Endothelial cell of umbilical vein (primary cell): ENCODE results near the gene FCER2. TPM values are rescaled to one million over a fixed set of nuclear protein-coding genes. Genes with fewer than 3 reads are reported as not detected.

Experiments
- BruUV-seq: library from RNA; stranded (reverse); fragments of 400-500 nt; replicated peaks from 2 replicates; lab custom pipeline; 2021; lab: Mats Ljungman, UMichigan
- CTCF ChIA-PET: fragments of 300-600, 350-600 bp; sonication (Branson Sonifier 250); formaldehyde crosslinking; loops from one replicate; lab custom pipeline; 2021; ENCODE audit warnings: antibody characterized with exemption, inconsistent platforms; lab: Charles Lee
- POLR2A ChIA-PET: fragments of 300-600, 350-600 bp; sonication (Branson Sonifier 250); formaldehyde crosslinking; loops from one replicate; lab custom pipeline; 2021; ENCODE audit warnings: antibody characterized with exemption, inconsistent platforms; lab: Charles Lee
- DNase-seq: peaks from one replicate; pipeline ENCODE4 v3.0.0-alpha.2; 2011; ENCODE audit warnings: low read depth, low spot score
- FAIRE-seq: peaks from 2 replicates; lab custom pipeline; 2011; peaks lifted over from hg19 to GRCh38; lab: Jason Lieb, UNC
- H2AFZ ChIP-seq: 2 replicates; pipeline ENCODE4 v1.6.0; 2012; ENCODE audit warnings: low read depth, low read length, control low read depth, inconsistent platforms
- H3K27ac ChIP-seq: 2 replicates; pipeline ENCODE4 v1.5.1; 2011; ENCODE audit warnings: low read depth, mild to moderate bottlenecking, control low read depth, low read length, moderate library complexity; ENCODE audit not compliant: insufficient read depth
- H3K27me3 ChIP-seq, 2 experiments: 2 replicates each; pipeline versions ENCODE4 v1.6.0 to v1.6.1; 2011; ENCODE audit warnings: low read length in 2 of 2, mixed read lengths in 1 of 2; ENCODE audit not compliant: control insufficient read depth in 2 of 2, insufficient read depth in 2 of 2
- H3K36me3 ChIP-seq, 2 experiments: 2 replicates in 1 of 2; 3 replicates in 1 of 2; pipeline ENCODE4 v1.5.1; 2011; ENCODE audit warnings: low read length in 2 of 2, mild to moderate bottlenecking in 1 of 2, moderate library complexity in 1 of 2; ENCODE audit not compliant: control insufficient read depth in 2 of 2, insufficient read depth in 2 of 2; ENCODE audit errors: extremely low read depth in 1 of 2
- H3K4me1 ChIP-seq: 3 replicates; pipeline ENCODE4 v1.5.1; 2011; ENCODE audit warnings: mild to moderate bottlenecking, low read length; ENCODE audit not compliant: control insufficient read depth, insufficient read depth; ENCODE audit errors: extremely low read depth
- H3K4me2 ChIP-seq: 2 replicates; pipeline ENCODE4 v1.6.1; 2011; ENCODE audit warnings: low read length, control low read depth, mixed read lengths; ENCODE audit not compliant: insufficient read depth
- H3K4me3 ChIP-seq, 3 experiments: fragments of 200-600 bp in 1 of 3; sonication (generic), shearing (Covaris generic) in 1 of 3; replicated peaks in 1 of 3; 2 replicates each; pipeline ENCODE4 v1.5.1; 2011 to 2016; ENCODE audit warnings: control low read depth in 3 of 3, low read length in 3 of 3, mild to moderate bottlenecking in 2 of 3, inconsistent platforms in 1 of 3, low read depth in 1 of 3, moderate library complexity in 1 of 3; ENCODE audit not compliant: insufficient read depth in 1 of 3
- H3K79me2 ChIP-seq: 2 replicates; pipeline ENCODE4 v1.6.0; 2012; ENCODE audit warnings: low read length, inconsistent platforms; ENCODE audit not compliant: control insufficient read depth, insufficient read depth
- H3K9ac ChIP-seq: replicated peaks from 2 replicates; pipeline ENCODE3; 2011; ENCODE audit warnings: low read length, control low read depth; ENCODE audit not compliant: insufficient read depth; ENCODE audit errors: extremely low read depth
- H3K9me1 ChIP-seq: replicated peaks from 3 replicates; pipeline ENCODE4 v1.6.0; 2011; ENCODE audit warnings: mild to moderate bottlenecking, low read length; ENCODE audit not compliant: control insufficient read depth, insufficient read depth; ENCODE audit errors: extremely low read depth
- H3K9me3 ChIP-seq: replicated peaks from 2 replicates; pipeline ENCODE4 v1.5.1; 2012; ENCODE audit warnings: low read length, inconsistent platforms; ENCODE audit not compliant: control insufficient read depth, insufficient read depth
- H4K20me1 ChIP-seq: replicated peaks from 2 replicates; pipeline ENCODE3; 2011; ENCODE audit warnings: mild to moderate bottlenecking, low read length; ENCODE audit not compliant: control insufficient read depth, insufficient read depth; ENCODE audit errors: extremely low read depth
- EZH2 ChIP-seq: IDR thresholded peaks from 2 replicates; pipeline ENCODE4 v1.6.1; 2012; ENCODE audit warnings: borderline replicate concordance, low read depth, mild to moderate bottlenecking, moderate library complexity, low read length, inconsistent platforms; ENCODE audit not compliant: severe bottlenecking
- FOS ChIP-seq: IDR thresholded peaks from 2 replicates; pipeline ENCODE4 v1.6.1; 2011; ENCODE audit warnings: mild to moderate bottlenecking, low read length, moderate library complexity, borderline replicate concordance; ENCODE audit not compliant: insufficient read depth
- GATA2 ChIP-seq: IDR thresholded peaks from 2 replicates; pipeline ENCODE4 v1.7.0; 2011; ENCODE audit warnings: low read depth, mild to moderate bottlenecking, moderate library complexity, mixed read lengths, low read length; ENCODE audit not compliant: insufficient read length, insufficient read depth
- JUN ChIP-seq: IDR thresholded peaks from 2 replicates; pipeline ENCODE4 v1.6.1; 2011; ENCODE audit warnings: borderline replicate concordance, low read depth; ENCODE audit not compliant: insufficient read length, insufficient read depth
- MYC ChIP-seq: IDR thresholded peaks from one replicate; pipeline ENCODE4 v1.6.1; 2011; ENCODE audit warnings: mild to moderate bottlenecking, low read depth, low read length
- POLR2A ChIP-seq: IDR thresholded peaks from 2 replicates; pipeline ENCODE4 v1.6.1; 2012; ENCODE audit warnings: low read depth, mild to moderate bottlenecking, control low read depth, low read length
- POLR2AphosphoS5 ChIP-seq: IDR thresholded peaks from 2 replicates; pipeline ENCODE4 v1.6.1; 2012; ENCODE audit warnings: low read depth, mild to moderate bottlenecking, control low read depth, low read length, moderate library complexity; ENCODE audit not compliant: insufficient read depth
- dilution Hi-C: fragments of 300-500 bp; cut with MboI; formaldehyde crosslinking; loops from one replicate; pipeline ENCODE4 v1.15.0; 2019; ENCODE audit warnings: low sequenced_read_pairs; ENCODE audit not compliant: extremely low pct_ligation_motif_present
- intact Hi-C: fragments of 100-400 bp; cut with micrococcal nuclease; formaldehyde crosslinking; loops from one replicate; pipeline ENCODE4 v1.10.0; 2022
- polyA plus RNA-seq, 4 experiments: library from polyadenylated mRNA; depleted of rRNA in 3 of 4; stranded (reverse) in 3 of 4; unstranded in 1 of 4; fragments of >200 nt; gene quantifications; 2 replicates each; pipeline versions ENCODE4 v1.2.1 to v1.2.3, GENCODE V29; 2011 to 2012; ENCODE audit warnings: missing spikeins in 1 of 4
- total RNA-seq: library from RNA; stranded (reverse); gene quantifications from 2 replicates; pipeline ENCODE4 v1.2.3, GENCODE V29; 2021
- TF ChIP-seq, protein P1 (sequence below): IDR thresholded peaks from 2 replicates; pipeline ENCODE4 v1.6.1; 2011; ENCODE audit not compliant: insufficient read depth, insufficient read length
- TF ChIP-seq, protein P2 (sequence below), 2 donors: IDR thresholded peaks; 1 replicate in 1 of 2; 2 replicates in 1 of 2; pipeline ENCODE4 v1.5.1; 2011; ENCODE audit warnings: low read length in 2 of 2, mild to moderate bottlenecking in 2 of 2, moderate library complexity in 2 of 2, control low read depth in 1 of 2, inconsistent platforms in 1 of 2, low read depth in 1 of 2; ENCODE audit not compliant: insufficient read depth in 1 of 2; ENCODE audit errors: extremely low read depth in 1 of 2

FCER2 gene
- total and polyA plus RNA-seq, 2 donors (not counting 3 experiments of a cell fraction or from before 2014, with no cell fraction given) = not detected

DNA sequence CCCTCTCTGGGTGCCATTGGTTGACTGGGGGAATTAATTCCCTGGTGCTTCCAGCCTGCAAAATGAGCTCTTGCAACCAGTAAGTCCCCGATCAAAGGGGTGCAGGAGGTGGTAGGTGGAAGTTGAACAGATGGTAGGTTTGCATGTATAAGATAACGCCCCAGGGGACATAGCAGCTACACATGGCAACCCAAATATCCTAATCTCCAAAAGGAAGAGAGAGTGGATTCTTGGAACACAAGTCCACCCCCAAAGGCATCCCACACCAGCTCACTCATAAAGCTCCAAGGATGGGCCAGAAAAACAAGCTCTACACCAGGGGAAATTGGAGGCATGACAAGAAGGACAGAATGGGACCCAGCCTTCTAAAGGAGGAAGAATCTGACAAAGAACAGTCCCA lies 40.6 kb upstream of the FCER2 start:
- DNase-seq (no peak), FAIRE-seq (no peak)
- no peak for TF ChIP-seq GATA2
- TF ChIP-seq EZH2 = no peak
- TF ChIP-seq MYC = no peak
- TF ChIP-seq POLR2A = no peak
- no peak for TF ChIP-seq FOS
- TF ChIP-seq POLR2AphosphoS5 = no peak
- TF ChIP-seq JUN = no peak
- TF ChIP-seq, protein P1, sequence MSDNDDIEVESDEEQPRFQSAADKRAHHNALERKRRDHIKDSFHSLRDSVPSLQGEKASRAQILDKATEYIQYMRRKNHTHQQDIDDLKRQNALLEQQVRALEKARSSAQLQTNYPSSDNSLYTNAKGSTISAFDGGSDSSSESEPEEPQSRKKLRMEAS = no peak
- TF ChIP-seq, protein P2, sequence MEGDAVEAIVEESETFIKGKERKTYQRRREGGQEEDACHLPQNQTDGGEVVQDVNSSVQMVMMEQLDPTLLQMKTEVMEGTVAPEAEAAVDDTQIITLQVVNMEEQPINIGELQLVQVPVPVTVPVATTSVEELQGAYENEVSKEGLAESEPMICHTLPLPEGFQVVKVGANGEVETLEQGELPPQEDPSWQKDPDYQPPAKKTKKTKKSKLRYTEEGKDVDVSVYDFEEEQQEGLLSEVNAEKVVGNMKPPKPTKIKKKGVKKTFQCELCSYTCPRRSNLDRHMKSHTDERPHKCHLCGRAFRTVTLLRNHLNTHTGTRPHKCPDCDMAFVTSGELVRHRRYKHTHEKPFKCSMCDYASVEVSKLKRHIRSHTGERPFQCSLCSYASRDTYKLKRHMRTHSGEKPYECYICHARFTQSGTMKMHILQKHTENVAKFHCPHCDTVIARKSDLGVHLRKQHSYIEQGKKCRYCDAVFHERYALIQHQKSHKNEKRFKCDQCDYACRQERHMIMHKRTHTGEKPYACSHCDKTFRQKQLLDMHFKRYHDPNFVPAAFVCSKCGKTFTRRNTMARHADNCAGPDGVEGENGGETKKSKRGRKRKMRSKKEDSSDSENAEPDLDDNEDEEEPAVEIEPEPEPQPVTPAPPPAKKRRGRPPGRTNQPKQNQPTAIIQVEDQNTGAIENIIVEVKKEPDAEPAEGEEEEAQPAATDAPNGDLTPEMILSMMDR (IDR thresholded peaks at IDR 0.05; ENCODE audit: extremely low read depth in 1 of 2, insufficient read depth in 1 of 2, low read depth in 1 of 2, low read length in 2 of 2) = no peak
- Histone ChIP-seq H4K20me1 (no peaks in the 10 kb centered on the region), H2AFZ (no peak overlapping the region), H3K9ac (no peak overlapping the region), H3K36me3 (no peaks in the 10 kb centered on the region), H3K4me3 (no peak overlapping the region), H3K4me1 (no peaks in the 10 kb centered on the region), H3K9me3 (no peaks in the 10 kb centered on the region), H3K4me2 (no peak overlapping the region), H3K27ac (no peak overlapping the region), H3K9me1 (no peaks in the 10 kb centered on the region), H3K79me2 (no peaks in the 10 kb centered on the region), H3K27me3 (peaks cover 0 to 3% of the 10 kb centered on the region in 2 experiments)
- BruUV-seq = no TSS peak
- dilution Hi-C loops = no loop called here
- POLR2A ChIA-PET = no interaction called here
- CTCF ChIA-PET = interaction anchor here (2.3 kb wide), 1 partner anchor 57 kb away, joined by 9 read pairs; no protein-coding TSS in a partner anchor
- intact Hi-C loops = no loop called here
